HepG2 (cell line): ENCODE data around the gene CSTB. TPM values are rescaled to one million over a fixed set of nuclear protein-coding genes. Genes with fewer than 3 reads are reported as not detected.
A peak's percentile ranks its signal among the peaks of the same experiment; 100 is the strongest.

ENCODE experiments used
- CREB3 ChIP-seq: sonication (generic); formaldehyde crosslinking; IDR thresholded peaks from 2 replicates; pipeline ENCODE4 v1.5.0; 2020; ENCODE audit warnings: missing genetic modification reagents
- FOSL2 ChIP-seq: sonication (generic); formaldehyde crosslinking; IDR thresholded peaks from 2 replicates; pipeline ENCODE4 v1.4.0; 2020; ENCODE audit warnings: missing genetic modification reagents
- FOXO4 ChIP-seq: sonication (generic); formaldehyde crosslinking; conservative IDR thresholded peaks from 2 replicates; pipeline ENCODE4 v1.8.1; 2023; ENCODE audit warnings: missing genetic modification reagents
- KDM2A ChIP-seq: sonication (generic); formaldehyde crosslinking; IDR thresholded peaks from 2 replicates; pipeline ENCODE4 v1.4.0; 2020; ENCODE audit warnings: low read depth, missing genetic modification reagents, borderline replicate concordance
- KDM3A ChIP-seq: IDR thresholded peaks from 2 replicates; pipeline ENCODE4 v1.6.1; 2018; ENCODE audit warnings: low read depth, missing compliant biosample characterization
- MAFG ChIP-seq: sonication (generic); formaldehyde crosslinking; IDR thresholded peaks from 2 replicates; pipeline ENCODE4 v1.5.1; 2020; ENCODE audit warnings: mild to moderate bottlenecking, missing genetic modification reagents
- RERE ChIP-seq: IDR thresholded peaks from 2 replicates; pipeline ENCODE4 v1.6.1; 2016; ENCODE audit warnings: low read depth, missing genetic modification reagents, missing compliant biosample characterization
- ZNF512B ChIP-seq: sonication (generic); formaldehyde crosslinking; IDR thresholded peaks from 2 replicates; pipeline ENCODE4 v1.5.1; 2020; ENCODE audit warnings: missing genetic modification reagents, mild to moderate bottlenecking, borderline replicate concordance
- ZNF530 ChIP-seq: sonication (generic); formaldehyde crosslinking; IDR thresholded peaks from 2 replicates; pipeline ENCODE4 v1.5.0; 2020; ENCODE audit warnings: low read depth, mild to moderate bottlenecking, missing genetic modification reagents
- ZNF564 ChIP-seq: sonication (generic); formaldehyde crosslinking; IDR thresholded peaks from 2 replicates; pipeline ENCODE4 v1.8.1; 2023; ENCODE audit warnings: mild to moderate bottlenecking, missing genetic modification reagents
- ZNF678 ChIP-seq: sonication (generic); formaldehyde crosslinking; IDR thresholded peaks from 2 replicates; pipeline ENCODE4 v1.4.0; 2020; ENCODE audit warnings: mild to moderate bottlenecking, missing genetic modification reagents
- ZSCAN9 ChIP-seq: IDR thresholded peaks from 2 replicates; pipeline ENCODE4 v1.6.1; 2016; ENCODE audit warnings: borderline replicate concordance
- polyA plus RNA-seq, 8 experiments: library from polyadenylated mRNA; depleted of rRNA in 3 of 8; stranded (reverse) in 7 of 8; unstranded in 1 of 8; fragments of >200 nt; fragmentation: Illumina TruSeq in 4 of 8; extraction: Trizol in 4 of 8; gene quantifications; 2 replicates each; pipeline versions ENCODE4 v1.2.1 to v1.2.3, GENCODE V29; 2011 to 2016; ENCODE audit warnings: low read depth in 4 of 8, missing spikeins in 1 of 8, mixed read lengths in 1 of 8; ENCODE audit not compliant: insufficient read depth in 1 of 8
- total RNA-seq, 5 experiments: library from RNA; depleted of rRNA; stranded (reverse); fragments of >200 nt; fragmentation: Illumina TruSeq; extraction: Trizol; gene quantifications; 2 replicates each; pipeline ENCODE4 v1.2.3, GENCODE V29; 2016; ENCODE audit warnings: low read depth in 1 of 5

The CSTB gene
- total and polyA plus RNA-seq, 2 of the 13 experiments (the other 11 are each of a cell fraction or from before 2014, with no cell fraction given) = 11.7 to 94.1 TPM

- TF ChIP-seq FOXO4 (CRISPR knock-in tag) (no peak), RERE (CRISPR knock-in tag) (no peak), CREB3 (CRISPR knock-in tag) (no peak), ZNF678 (no peak), ZNF564 (no peak), KDM3A (CRISPR knock-in tag) (no peak), MAFG (CRISPR knock-in tag) (no peak), ZSCAN9 (no peak), ZNF530 (CRISPR knock-in tag) (no peak), FOSL2 (CRISPR knock-in tag) (no peak), KDM2A (CRISPR knock-in tag) (peak; percentile 51; the same call in 1 of the 2 replicates), ZNF512B (CRISPR knock-in tag) (no peak)
These were observed 9.2 kb downstream of the CSTB start (continued) for GRCh38 chr21:43766734-43767497.
